Measurements from ENCODE around the gene HMGCR.

GRCh38 chr5:75361310-75361709 is 24.3 kb downstream of the HMGCR start:
- TF ChIP-seq HNF4A (conservative IDR thresholded peaks at IDR 0.05) (no peak), FOXA1 (IDR thresholded peaks at IDR 0.05) (no peak)
- TF ChIP-seq, protein P1, sequence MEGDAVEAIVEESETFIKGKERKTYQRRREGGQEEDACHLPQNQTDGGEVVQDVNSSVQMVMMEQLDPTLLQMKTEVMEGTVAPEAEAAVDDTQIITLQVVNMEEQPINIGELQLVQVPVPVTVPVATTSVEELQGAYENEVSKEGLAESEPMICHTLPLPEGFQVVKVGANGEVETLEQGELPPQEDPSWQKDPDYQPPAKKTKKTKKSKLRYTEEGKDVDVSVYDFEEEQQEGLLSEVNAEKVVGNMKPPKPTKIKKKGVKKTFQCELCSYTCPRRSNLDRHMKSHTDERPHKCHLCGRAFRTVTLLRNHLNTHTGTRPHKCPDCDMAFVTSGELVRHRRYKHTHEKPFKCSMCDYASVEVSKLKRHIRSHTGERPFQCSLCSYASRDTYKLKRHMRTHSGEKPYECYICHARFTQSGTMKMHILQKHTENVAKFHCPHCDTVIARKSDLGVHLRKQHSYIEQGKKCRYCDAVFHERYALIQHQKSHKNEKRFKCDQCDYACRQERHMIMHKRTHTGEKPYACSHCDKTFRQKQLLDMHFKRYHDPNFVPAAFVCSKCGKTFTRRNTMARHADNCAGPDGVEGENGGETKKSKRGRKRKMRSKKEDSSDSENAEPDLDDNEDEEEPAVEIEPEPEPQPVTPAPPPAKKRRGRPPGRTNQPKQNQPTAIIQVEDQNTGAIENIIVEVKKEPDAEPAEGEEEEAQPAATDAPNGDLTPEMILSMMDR (IDR thresholded peaks at IDR 0.05; ENCODE audit: low read depth, low read length, missing input control), result no peak
